Sigmoid colon (tissue), 7 donors: ENCODE data around the gene HERPUD1. TPM values are rescaled to one million over a fixed set of nuclear protein-coding genes. Genes with fewer than 3 reads are reported as not detected.
A peak's percentile ranks its signal among the peaks of the same experiment; 100 is the strongest.

Experiments used
- DNase-seq: peaks from one replicate; pipeline ENCODE4 v3.0.0-alpha.2; 2019
- H3K27ac ChIP-seq, 4 donors: fragments of 200-600 bp; sonication (generic); one replicate each; pipeline ENCODE4 v1.5.1; 2016 to 2019; ENCODE audit warnings: mild to moderate bottlenecking in 1 of 4
- H3K27me3 ChIP-seq, 3 donors: fragments of 200-600 bp; sonication (generic); one replicate each; pipeline ENCODE4 v1.5.1; 2019; ENCODE audit warnings: mild to moderate bottlenecking in 1 of 3
- H3K36me3 ChIP-seq, 4 donors: fragments of 200-600 bp; sonication (generic); one replicate each; pipeline ENCODE4 v1.5.1; 2016 to 2019
- H3K4me1 ChIP-seq, 4 donors: fragments of 200-600 bp; sonication (generic); one replicate each; pipeline ENCODE4 v1.5.1; 2017 to 2019
- H3K4me3 ChIP-seq, 4 donors: fragments of 200-600 bp; sonication (generic); one replicate each; pipeline ENCODE4 v1.5.1; 2017 to 2019; ENCODE audit warnings: mild to moderate bottlenecking in 2 of 4, moderate library complexity in 1 of 4
- H3K9me3 ChIP-seq, 4 donors: fragments of 200-600 bp in 3 of 4; sonication (generic) in 3 of 4; one replicate each; pipeline versions ENCODE4 v1.5.1 to v1.6.1; 2013 to 2019
- EP300 ChIP-seq, 4 donors: sonication (generic); formaldehyde crosslinking; IDR thresholded peaks; one replicate each; pipeline ENCODE4 v1.6.1; 2017; ENCODE audit warnings: antibody characterized with exemption in 4 of 4
- POLR2A ChIP-seq, 2 donors: fragments of 450-650 bp; IDR thresholded peaks; one replicate each; pipeline ENCODE4 v1.6.1; 2016; ENCODE audit warnings: antibody characterized with exemption in 2 of 2, mild to moderate bottlenecking in 2 of 2, moderate library complexity in 2 of 2
- POLR2AphosphoS5 ChIP-seq, 4 donors: sonication (generic); formaldehyde crosslinking; IDR thresholded peaks; one replicate each; pipeline ENCODE4 v1.6.1; 2017; ENCODE audit warnings: antibody characterized with exemption in 4 of 4
- WGBS, 2 donors: extraction: QIAGEN DNeasy Blood & Tissue Kit; methylation state at CpG; one replicate each; pipeline ENCODE4 v1.1.7; 2013; 5-methylcytosine and 5-hydroxymethylcytosine counted together
- intact Hi-C: fragments of 100-400 bp; cut with DNase I; formaldehyde crosslinking; loops from one replicate; pipeline ENCODE4 v1.15.1; 2023
- polyA plus RNA-seq, 3 donors: library from polyadenylated mRNA; stranded (reverse); fragments of 200-250 nt; gene quantifications; one replicate each; pipeline ENCODE4 v1.2.3, GENCODE V29; 2013
- total RNA-seq, 4 donors: library from RNA; depleted of rRNA; stranded (reverse); fragments of >200 nt; gene quantifications; one replicate each; pipeline ENCODE4 v1.1.0, GENCODE V29; 2016
- TF ChIP-seq, protein P1 (sequence below), 4 experiments: fragments of 450-650 bp in 3 of 4; fragments of 200-600 bp in 1 of 4; IDR thresholded peaks; one replicate each; pipeline ENCODE4 v1.5.1; 2016 to 2019; ENCODE audit warnings: antibody characterized with exemption in 4 of 4, mild to moderate bottlenecking in 3 of 4, moderate library complexity in 2 of 4
- donor health status: healthy with polysubstance abuse.
- donor health status: Bipolar disorder and iron deficiency.
- donor health status: healthy.

The HERPUD1 gene
- total and polyA plus RNA-seq, 7 donors: 54.1 to 119 (median 64.8) TPM

- peaks cover under 1 to 20% (median 2%) of the 10 kb centered on the region in 4 donors for H3K36me3 ChIP-seq
- no peak overlapping the region for H3K4me3 ChIP-seq
- no peak for TF ChIP-seq POLR2A (IDR thresholded peaks at IDR 0.05)
- TF ChIP-seq, protein P1, sequence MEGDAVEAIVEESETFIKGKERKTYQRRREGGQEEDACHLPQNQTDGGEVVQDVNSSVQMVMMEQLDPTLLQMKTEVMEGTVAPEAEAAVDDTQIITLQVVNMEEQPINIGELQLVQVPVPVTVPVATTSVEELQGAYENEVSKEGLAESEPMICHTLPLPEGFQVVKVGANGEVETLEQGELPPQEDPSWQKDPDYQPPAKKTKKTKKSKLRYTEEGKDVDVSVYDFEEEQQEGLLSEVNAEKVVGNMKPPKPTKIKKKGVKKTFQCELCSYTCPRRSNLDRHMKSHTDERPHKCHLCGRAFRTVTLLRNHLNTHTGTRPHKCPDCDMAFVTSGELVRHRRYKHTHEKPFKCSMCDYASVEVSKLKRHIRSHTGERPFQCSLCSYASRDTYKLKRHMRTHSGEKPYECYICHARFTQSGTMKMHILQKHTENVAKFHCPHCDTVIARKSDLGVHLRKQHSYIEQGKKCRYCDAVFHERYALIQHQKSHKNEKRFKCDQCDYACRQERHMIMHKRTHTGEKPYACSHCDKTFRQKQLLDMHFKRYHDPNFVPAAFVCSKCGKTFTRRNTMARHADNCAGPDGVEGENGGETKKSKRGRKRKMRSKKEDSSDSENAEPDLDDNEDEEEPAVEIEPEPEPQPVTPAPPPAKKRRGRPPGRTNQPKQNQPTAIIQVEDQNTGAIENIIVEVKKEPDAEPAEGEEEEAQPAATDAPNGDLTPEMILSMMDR (IDR thresholded peaks at IDR 0.05): no peak
- no peak for TF ChIP-seq POLR2AphosphoS5 (IDR thresholded peaks at IDR 0.05)
- TF ChIP-seq EP300 (IDR thresholded peaks at IDR 0.05): no peak
- no peaks in the 10 kb centered on the region for H3K27me3 ChIP-seq
- H3K9me3 ChIP-seq: no peaks in the 10 kb centered on the region
- DNase-seq: peak; percentile 35
- no peaks in the 10 kb centered on the region for H3K4me1 ChIP-seq
- H3K27ac ChIP-seq: no peak overlapping the region
- 87 to 92% methylated on average over 7 of the region's 7 CpGs for WGBS, 2 donors
- intact Hi-C loops: no loop called here
Measured at GRCh38 chr16:56950455-56950854, 18.5 kb downstream of the HERPUD1 start.

DNA sequence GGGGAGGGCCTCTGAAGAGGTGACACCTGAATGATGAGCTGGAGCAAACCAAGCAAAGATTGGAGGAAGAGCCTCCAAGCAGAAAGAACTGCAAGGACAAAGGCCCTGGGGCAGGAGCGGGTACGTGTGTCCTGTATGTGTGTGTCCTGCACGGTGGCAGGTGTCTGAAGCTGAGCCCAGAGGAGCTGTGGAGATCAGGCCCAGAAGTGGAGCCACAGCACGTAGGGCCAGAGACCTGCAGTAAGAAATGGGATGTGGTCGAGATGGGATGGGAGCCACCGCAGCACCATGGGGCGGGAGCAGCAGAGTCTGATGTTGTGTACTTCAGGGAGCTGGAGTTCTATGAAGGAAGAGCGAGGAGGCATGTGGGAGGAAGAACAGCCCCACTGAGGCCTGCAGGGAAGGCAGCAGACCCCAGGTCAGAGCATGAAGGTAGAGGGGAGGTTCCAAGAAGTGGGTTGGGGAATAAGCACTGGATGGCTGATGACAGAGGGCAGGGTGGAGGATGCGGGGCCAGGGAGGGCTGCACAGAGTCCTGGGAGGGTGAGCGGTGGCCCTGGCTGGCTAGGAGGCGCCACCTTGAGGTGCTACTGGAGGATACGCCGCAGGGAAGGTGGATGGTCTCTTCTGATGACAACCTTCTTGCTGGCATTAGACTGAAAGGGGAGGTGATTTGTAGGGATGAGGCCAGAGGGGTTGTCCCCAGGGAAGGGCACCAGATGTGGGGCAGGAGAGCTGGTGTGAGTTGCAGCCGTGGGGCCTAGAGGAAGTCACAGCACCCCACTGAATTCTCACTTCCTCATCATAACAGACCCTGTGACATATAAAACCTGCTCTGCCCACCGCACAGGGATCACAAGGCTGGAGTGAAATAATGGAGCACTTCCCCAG, 19.2 kb downstream of the HERPUD1 start:
- DNase-seq: peak; percentile 75
- intact Hi-C loops: no loop called here
- Histone ChIP-seq H3K9me3 (no peaks in the 10 kb centered on the region), H3K27ac (no peak overlapping the region), H3K27me3 (no peaks in the 10 kb centered on the region), H3K36me3 (peaks cover 0 to 13% (median 0%) of the 10 kb centered on the region in 4 donors), H3K4me3 (no peak overlapping the region), H3K4me1 (no peaks in the 10 kb centered on the region)
- TF ChIP-seq POLR2A (IDR thresholded peaks at IDR 0.05): no peak
- TF ChIP-seq, protein P1 (IDR thresholded peaks at IDR 0.05): peak in 3 of 4 experiments; percentile 17 to 25 (median 18)
- WGBS, 2 donors: 57 to 64% methylated on average over 15 of the region's 15 CpGs

GRCh38 chr16:56953006-56953405, 21.1 kb downstream of the HERPUD1 start:
- H3K27me3 ChIP-seq: no peaks in the 10 kb centered on the region
- intact Hi-C loops: no loop called here
- no peak overlapping the region for H3K4me3 ChIP-seq
- DNase-seq: peak; percentile 39
- H3K27ac ChIP-seq: no peak overlapping the region
- no peak for TF ChIP-seq POLR2AphosphoS5 (IDR thresholded peaks at IDR 0.05)
- TF ChIP-seq, protein P1 (IDR thresholded peaks at IDR 0.05): no peak
- TF ChIP-seq POLR2A (IDR thresholded peaks at IDR 0.05): no peak
- no peak for TF ChIP-seq EP300 (IDR thresholded peaks at IDR 0.05)
- H3K4me1 ChIP-seq: no peaks in the 10 kb centered on the region
- no peaks in the 10 kb centered on the region for H3K9me3 ChIP-seq
- 76 to 92% methylated on average over 6 of the region's 6 CpGs for WGBS, 2 donors
- H3K36me3 ChIP-seq: peaks cover 0 to 3% (median 0%) of the 10 kb centered on the region in 4 donors

- Histone ChIP-seq H3K4me1 (no peaks in the 10 kb centered on the region), H3K27me3 (no peaks in the 10 kb centered on the region), H3K9me3 (no peaks in the 10 kb centered on the region), H3K36me3 (no peaks in the 10 kb centered on the region), H3K4me3 (no peak overlapping the region), H3K27ac (no peak overlapping the region)
- 87 to 94% methylated on average over 4 of the region's 4 CpGs for WGBS, 2 donors
- intact Hi-C loops: no loop called here
- TF ChIP-seq POLR2A (IDR thresholded peaks at IDR 0.05) (no peak), EP300 (IDR thresholded peaks at IDR 0.05) (no peak), POLR2AphosphoS5 (IDR thresholded peaks at IDR 0.05) (no peak)
- TF ChIP-seq, protein P1 (IDR thresholded peaks at IDR 0.05): no peak
- DNase-seq: no peak
Measured at GRCh38 chr16:56956076-56956475, 24.1 kb downstream of the HERPUD1 start.
